ENCODE measurements around the gene GNG4.
A peak's percentile ranks its signal among the peaks of the same experiment; 100 is the strongest.

Gene GNG4

GRCh38 chr1:235631816-235632215 is 17.8 kb downstream of the GNG4 start:
- TF ChIP-seq CTCF (conservative IDR thresholded peaks at IDR 0.05; ENCODE audit: low read length) (peak; percentile 34), EZH2phosphoT487 (IDR thresholded peaks at IDR 0.05; ENCODE audit: borderline replicate concordance) (no peak)
- Histone ChIP-seq H3K27me3 (ENCODE audit: insufficient read depth, low read length, poor library complexity, severe bottlenecking) (no peaks in the 10 kb centered on the region), H3K4me2 (ENCODE audit: low read depth, low read length, poor library complexity, severe bottlenecking) (no peak overlapping the region), H3F3A (ENCODE audit: low read depth) (no peaks in the 10 kb centered on the region), H3K79me2 (ENCODE audit: insufficient read depth, low read length) (no peaks in the 10 kb centered on the region), H2AFZ (ENCODE audit: low read length) (no peak overlapping the region), H3K9ac (ENCODE audit: low read depth, low read length, poor library complexity, severe bottlenecking) (no peak overlapping the region), H3K9me3 (ENCODE audit: insufficient read depth, low read depth, low read length) (no peaks in the 10 kb centered on the region), H3K9me2 (replicated peaks; ENCODE audit: low read depth, low read length) (no peaks in the 10 kb centered on the region), H3K36me3 (ENCODE audit: insufficient read depth, low read length) (no peaks in the 10 kb centered on the region), H4K20me1 (ENCODE audit: insufficient read depth, low read length, poor library complexity, severe bottlenecking) (no peaks in the 10 kb centered on the region), H3K4me1 (ENCODE audit: insufficient read depth, low read length, poor library complexity, severe bottlenecking) (no peaks in the 10 kb centered on the region), H3K4me3 (ENCODE audit: low read length, poor library complexity, severe bottlenecking) (no peak overlapping the region)

- TF ChIP-seq EZH2phosphoT487 (IDR thresholded peaks at IDR 0.05; ENCODE audit: borderline replicate concordance), result no peak
- no peak for TF ChIP-seq CTCF (conservative IDR thresholded peaks at IDR 0.05; ENCODE audit: low read length)
- Histone ChIP-seq H2AFZ (ENCODE audit: low read length) (no peak overlapping the region), H3K79me2 (ENCODE audit: insufficient read depth, low read length) (no peaks in the 10 kb centered on the region), H3K27me3 (ENCODE audit: insufficient read depth, low read length, poor library complexity, severe bottlenecking) (no peaks in the 10 kb centered on the region), H3F3A (ENCODE audit: low read depth) (no peaks in the 10 kb centered on the region), H3K4me1 (ENCODE audit: insufficient read depth, low read length, poor library complexity, severe bottlenecking) (peaks cover 6% of the 10 kb centered on the region), H4K20me1 (ENCODE audit: insufficient read depth, low read length, poor library complexity, severe bottlenecking) (no peaks in the 10 kb centered on the region), H3K9ac (ENCODE audit: low read depth, low read length, poor library complexity, severe bottlenecking) (no peak overlapping the region), H3K36me3 (ENCODE audit: insufficient read depth, low read length) (no peaks in the 10 kb centered on the region), H3K9me3 (ENCODE audit: insufficient read depth, low read depth, low read length) (no peaks in the 10 kb centered on the region), H3K9me2 (replicated peaks; ENCODE audit: low read depth, low read length) (no peaks in the 10 kb centered on the region), H3K4me2 (ENCODE audit: low read depth, low read length, poor library complexity, severe bottlenecking) (no peak overlapping the region), H3K4me3 (ENCODE audit: low read length, poor library complexity, severe bottlenecking) (no peak overlapping the region)
These were observed 21.1 kb downstream of the GNG4 start for GRCh38 chr1:235628316-235629005.

- H3K79me2 ChIP-seq (ENCODE audit: insufficient read depth, low read length), result no peaks in the 10 kb centered on the region
- no peak overlapping the region for H2AFZ ChIP-seq (ENCODE audit: low read length)
- TF ChIP-seq CTCF (conservative IDR thresholded peaks at IDR 0.05; ENCODE audit: low read length) (no peak), EZH2phosphoT487 (IDR thresholded peaks at IDR 0.05; ENCODE audit: borderline replicate concordance) (no peak)
- H3F3A ChIP-seq (ENCODE audit: low read depth), result no peaks in the 10 kb centered on the region
- H3K9ac ChIP-seq (ENCODE audit: low read depth, low read length, poor library complexity, severe bottlenecking), result no peak overlapping the region
- H3K4me3 ChIP-seq (ENCODE audit: low read length, poor library complexity, severe bottlenecking), result no peak overlapping the region
- H3K27me3 ChIP-seq (ENCODE audit: insufficient read depth, low read length, poor library complexity, severe bottlenecking), result no peaks in the 10 kb centered on the region
- H3K4me1 ChIP-seq (ENCODE audit: insufficient read depth, low read length, poor library complexity, severe bottlenecking), result peaks cover 12% of the 10 kb centered on the region
- H3K9me2 ChIP-seq (replicated peaks; ENCODE audit: low read depth, low read length), result no peaks in the 10 kb centered on the region
- no peaks in the 10 kb centered on the region for H3K9me3 ChIP-seq (ENCODE audit: insufficient read depth, low read depth, low read length)
- no peaks in the 10 kb centered on the region for H3K36me3 ChIP-seq (ENCODE audit: insufficient read depth, low read length)
- no peak overlapping the region for H3K4me2 ChIP-seq (ENCODE audit: low read depth, low read length, poor library complexity, severe bottlenecking)
- H4K20me1 ChIP-seq (ENCODE audit: insufficient read depth, low read length, poor library complexity, severe bottlenecking), result no peaks in the 10 kb centered on the region
These were observed 23.8 kb downstream of the GNG4 start for GRCh38 chr1:235625831-235626230.

Measured in Loucy (cell line).